Gastroesophageal sphincter (tissue), 4 donors: Measurements from ENCODE around the gene KLF5. TPM values are rescaled to one million over a fixed set of nuclear protein-coding genes. Genes with fewer than 3 reads are reported as not detected.

Experiments
- ATAC-seq: fragments of 150-250 bp; one replicate; pipeline ENCODE4 v1.9.1; 2016; ENCODE audit warnings: mild to moderate bottlenecking, moderate library complexity
- H3K27ac ChIP-seq, 4 donors: fragments of 200-600 bp; sonication (generic) in 3 of 4; 1 replicate in 3 of 4; 2 replicates in 1 of 4; pipeline ENCODE4 v1.5.1; 2016 to 2019
- H3K27me3 ChIP-seq: fragments of 200-600 bp; sonication (generic); one replicate; pipeline ENCODE4 v1.5.1; 2019
- H3K36me3 ChIP-seq, 2 donors: fragments of 200-600 bp; sonication (generic); one replicate each; pipeline ENCODE4 v1.5.1; 2019; ENCODE audit warnings: control low read depth in 1 of 2
- H3K4me1 ChIP-seq, 3 donors: fragments of 200-600 bp; sonication (generic); 1 replicate in 2 of 3; 2 replicates in 1 of 3; pipeline ENCODE4 v1.5.1; 2016 to 2019; ENCODE audit warnings: control low read depth in 2 of 3
- H3K4me3 ChIP-seq, 2 donors: fragments of 200-600 bp; sonication (generic); one replicate each; pipeline ENCODE4 v1.5.1; 2019; ENCODE audit warnings: mild to moderate bottlenecking in 1 of 2, moderate library complexity in 1 of 2
- H3K9me3 ChIP-seq, 3 donors: fragments of 200-600 bp; sonication (generic); one replicate each; pipeline ENCODE4 v1.5.1; 2017 to 2019; ENCODE audit warnings: control low read depth in 2 of 3
- CTCF ChIP-seq, 4 experiments: fragments of 200-600 bp in 2 of 4; fragments of 450-650 bp in 2 of 4; sonication (generic) in 1 of 4; IDR thresholded peaks; one replicate each; pipeline ENCODE4 v1.5.1; 2017 to 2019; ENCODE audit warnings: antibody characterized with exemption in 4 of 4, mild to moderate bottlenecking in 2 of 4, moderate library complexity in 2 of 4
- EP300 ChIP-seq: sonication (generic); formaldehyde crosslinking; IDR thresholded peaks from one replicate; pipeline ENCODE4 v1.6.1; 2017; ENCODE audit warnings: antibody characterized with exemption, mild to moderate bottlenecking
- POLR2A ChIP-seq, 2 donors: fragments of 450-650 bp; IDR thresholded peaks; one replicate each; pipeline ENCODE4 v1.6.1; 2017; ENCODE audit warnings: antibody characterized with exemption in 2 of 2, mild to moderate bottlenecking in 2 of 2, moderate library complexity in 1 of 2
- POLR2AphosphoS5 ChIP-seq: sonication (generic); formaldehyde crosslinking; IDR thresholded peaks from one replicate; pipeline ENCODE4 v1.6.1; 2017; ENCODE audit warnings: antibody characterized with exemption
- WGBS, 2 donors: methylation state at CpG; one replicate each; pipeline ENCODE4 v1.1.5; 2018; ENCODE audit warnings: low coverage in 1 of 2; 5-methylcytosine and 5-hydroxymethylcytosine counted together
- total RNA-seq, 4 donors: library from RNA; depleted of rRNA; stranded (reverse); fragments of >200 nt; gene quantifications; one replicate each; pipeline ENCODE4 v1.1.0, GENCODE V29; 2016

The KLF5 gene
- total RNA-seq, 4 donors from 2014 or later, result 2.5 to 22.7 (median 4.9) TPM

GRCh38 chr13:73079359-73079758, 20.6 kb downstream of the KLF5 start:
- Histone ChIP-seq H3K4me3 (no peak overlapping the region), H3K36me3 (peaks cover 0 to 6% of the 10 kb centered on the region in 2 donors), H3K27ac (no peak overlapping the region), H3K9me3 (no peaks in the 10 kb centered on the region), H3K4me1 (no peaks in the 10 kb centered on the region), H3K27me3 (no peaks in the 10 kb centered on the region)
- TF ChIP-seq CTCF (IDR thresholded peaks at IDR 0.05) (no peak), EP300 (no peak), POLR2AphosphoS5 (no peak)
- no peak for ATAC-seq
- WGBS, 2 donors, result 78 to 91% methylated on average over 3 of the region's 3 CpGs

- no peaks in the 10 kb centered on the region for H3K36me3 ChIP-seq
- H3K9me3 ChIP-seq, result no peaks in the 10 kb centered on the region
- ATAC-seq, result no peak
- no peak overlapping the region for H3K4me3 ChIP-seq
- no peaks in the 10 kb centered on the region for H3K4me1 ChIP-seq
- no peak overlapping the region for H3K27ac ChIP-seq
- WGBS, 2 donors, result 91 to 100% methylated on average over 1 to 3 of the region's 4 CpGs
- TF ChIP-seq EP300, result no peak
- no peak for TF ChIP-seq POLR2AphosphoS5
- no peak for TF ChIP-seq POLR2A (IDR thresholded peaks at IDR 0.05)
- H3K27me3 ChIP-seq, result no peaks in the 10 kb centered on the region
These were observed 22.6 kb downstream of the KLF5 start for GRCh38 chr13:73081256-73081915.

GRCh38 chr13:73082471-73082870, 23.7 kb downstream of the KLF5 start:
- Histone ChIP-seq H3K27ac (no peak overlapping the region), H3K4me3 (no peak overlapping the region), H3K36me3 (no peaks in the 10 kb centered on the region), H3K27me3 (no peaks in the 10 kb centered on the region), H3K9me3 (no peaks in the 10 kb centered on the region), H3K4me1 (no peaks in the 10 kb centered on the region)
- TF ChIP-seq CTCF (IDR thresholded peaks at IDR 0.05), result no peak
- TF ChIP-seq POLR2AphosphoS5, result no peak
- no peak for TF ChIP-seq POLR2A (IDR thresholded peaks at IDR 0.05)
- TF ChIP-seq EP300, result no peak
- WGBS, 2 donors, result 68 to 85% methylated on average over 2 to 4 of the region's 5 CpGs
- no peak for ATAC-seq

DNA sequence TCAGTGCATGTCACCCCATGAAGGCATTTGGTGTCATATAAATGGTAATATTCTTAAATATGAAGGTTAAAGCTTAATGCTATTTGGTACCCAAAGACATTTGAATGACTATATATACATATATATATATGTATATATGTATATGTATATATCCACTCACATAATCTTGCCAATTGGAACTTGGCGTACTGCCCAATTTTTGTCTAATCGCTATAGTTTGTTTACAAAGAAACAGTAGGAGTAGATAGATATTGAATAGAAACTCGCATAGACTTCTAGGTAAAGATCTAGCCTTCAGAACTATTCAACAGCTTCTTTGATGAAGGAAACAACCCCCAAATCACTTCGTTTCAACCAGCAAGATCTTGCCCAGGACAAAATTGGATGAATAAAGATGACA, 24.1 kb downstream of the KLF5 start:
- no peak for ATAC-seq
- WGBS, 2 donors, result 53 to 55% methylated on average over 4 of the region's 4 CpGs
- Histone ChIP-seq H3K27me3 (no peaks in the 10 kb centered on the region), H3K4me3 (no peak overlapping the region), H3K4me1 (no peaks in the 10 kb centered on the region), H3K9me3 (no peaks in the 10 kb centered on the region), H3K36me3 (no peaks in the 10 kb centered on the region), H3K27ac (no peak overlapping the region)
- TF ChIP-seq POLR2AphosphoS5 (no peak), POLR2A (IDR thresholded peaks at IDR 0.05) (no peak), CTCF (IDR thresholded peaks at IDR 0.05) (no peak), EP300 (no peak)

- Histone ChIP-seq H3K36me3 (no peaks in the 10 kb centered on the region), H3K27ac (no peak overlapping the region), H3K4me3 (no peak overlapping the region), H3K27me3 (no peaks in the 10 kb centered on the region), H3K9me3 (peaks cover 0 to 23% (median 0%) of the 10 kb centered on the region in 3 donors), H3K4me1 (no peaks in the 10 kb centered on the region)
- 87 to 89% methylated on average over 3 to 4 of the region's 4 CpGs for WGBS, 2 donors
- no peak for ATAC-seq
- TF ChIP-seq EP300, result no peak
- no peak for TF ChIP-seq POLR2AphosphoS5
- no peak for TF ChIP-seq POLR2A (IDR thresholded peaks at IDR 0.05)
- no peak for TF ChIP-seq CTCF (IDR thresholded peaks at IDR 0.05)
These were observed 29.6 kb downstream of the KLF5 start for GRCh38 chr13:73088332-73088935.
